Stimulated activated CD8-positive, alpha-beta memory T cell treated with anti-CD3 and anti-CD28 coated beads, Interleukin-12 subunit alpha, Interleukin-12 subunit beta, amount 100 ng/mL, for 24 hours (primary cell): ENCODE measurements around the gene FOXP3.

Source experiments
- DNase-seq: peaks from one replicate; pipeline ENCODE4 v3.0.0-alpha.2; 2020; ENCODE audit errors: extremely low read depth

The FOXP3 gene

DNA sequence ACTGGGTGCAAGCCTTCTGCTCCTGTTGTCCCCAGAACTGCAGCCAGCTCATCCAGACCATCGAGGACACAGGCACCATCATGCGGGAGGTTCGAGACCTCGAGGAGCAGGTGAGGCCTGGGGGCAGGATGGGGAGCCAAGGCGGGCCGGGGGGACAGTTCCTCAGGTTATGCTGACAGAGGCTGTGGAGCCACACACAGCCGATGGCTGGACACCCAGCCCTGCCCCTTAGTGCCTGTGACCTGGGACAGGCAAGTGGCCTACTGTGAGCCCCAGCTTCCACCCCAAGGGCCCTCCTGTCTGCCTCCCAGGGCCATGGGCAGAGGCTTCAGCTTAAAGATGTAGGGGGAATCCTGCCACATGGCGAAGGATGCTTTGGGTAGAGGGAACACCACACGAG, 14.9 kb downstream of the FOXP3 start:
- DNase-seq = no peak

DNA sequence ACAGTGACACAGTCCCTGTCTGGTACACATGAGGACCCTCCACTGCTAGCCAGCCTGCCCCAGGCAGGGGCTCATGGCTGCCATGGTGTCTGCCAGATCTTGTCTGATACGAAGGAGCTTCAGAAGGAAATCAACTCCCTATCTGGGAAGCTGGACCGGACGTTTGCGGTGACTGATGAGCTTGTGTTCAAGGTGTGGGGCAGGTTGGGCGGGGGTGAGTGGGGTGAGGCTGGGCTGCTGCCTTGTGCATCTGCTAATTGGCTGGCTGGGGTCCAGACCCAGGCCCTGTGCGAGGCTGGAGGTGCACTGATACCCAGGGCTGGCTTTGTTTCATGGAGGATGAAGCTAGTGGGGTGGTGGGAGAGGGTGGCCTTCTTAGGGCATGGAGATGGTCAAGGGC, 15.4 kb downstream of the FOXP3 start:
- no peak for DNase-seq

GRCh38 chrX:49247916-49248811, 16.3 kb downstream of the FOXP3 start:
- no peak for DNase-seq

GRCh38 chrX:49247346-49247745, 17.2 kb downstream of the FOXP3 start:
- no peak for DNase-seq

GRCh38 chrX:49246541-49246940, 18.0 kb downstream of the FOXP3 start:
- DNase-seq = no peak

DNA sequence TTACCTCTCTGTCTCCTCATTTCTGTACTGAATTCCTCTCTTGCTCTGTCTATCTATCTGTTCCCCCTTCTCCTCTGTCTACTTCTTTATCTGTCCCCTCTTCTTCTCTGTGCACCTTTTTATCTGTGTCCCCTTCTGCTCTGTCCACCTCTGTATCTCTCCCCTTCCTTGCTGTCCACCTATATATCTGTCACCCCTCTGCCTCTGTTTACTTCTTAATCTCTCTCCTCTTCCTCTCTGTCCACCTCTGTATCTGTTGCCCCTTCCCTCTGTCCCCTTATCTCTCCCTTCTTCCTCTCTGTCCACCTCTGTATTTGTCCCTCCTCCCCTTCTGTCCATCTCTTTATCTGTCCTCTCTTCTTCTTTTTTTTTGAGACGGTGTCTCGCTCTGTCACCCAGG, 20.3 kb downstream of the FOXP3 start:
- no peak for DNase-seq

- DNase-seq = no peak
Measured at GRCh38 chrX:49243166-49243565, 21.3 kb downstream of the FOXP3 start.

- no peak for DNase-seq
Measured at GRCh38 chrX:49242545-49243066, 21.9 kb downstream of the FOXP3 start.

DNA sequence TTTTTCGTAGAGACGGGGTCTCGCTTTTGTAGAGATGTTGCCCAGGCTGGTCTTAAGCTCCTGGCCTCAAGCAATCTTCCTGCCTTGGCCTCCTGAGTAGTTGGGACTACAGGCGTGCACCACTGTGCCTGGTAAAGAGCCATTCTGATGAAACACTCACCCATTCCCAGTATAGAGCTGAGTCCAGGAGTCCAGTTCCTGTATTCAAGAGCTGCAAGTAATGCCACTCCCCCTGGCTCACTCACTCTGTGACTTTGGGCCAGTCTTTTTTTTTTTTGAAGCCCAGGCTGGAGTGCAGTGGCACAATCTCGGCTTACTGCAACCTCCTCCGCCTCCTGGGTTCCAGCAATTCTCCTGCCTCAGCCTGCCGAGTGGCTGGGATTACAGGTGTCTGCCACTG, 25.8 kb downstream of the FOXP3 start:
- DNase-seq = no peak

DNA sequence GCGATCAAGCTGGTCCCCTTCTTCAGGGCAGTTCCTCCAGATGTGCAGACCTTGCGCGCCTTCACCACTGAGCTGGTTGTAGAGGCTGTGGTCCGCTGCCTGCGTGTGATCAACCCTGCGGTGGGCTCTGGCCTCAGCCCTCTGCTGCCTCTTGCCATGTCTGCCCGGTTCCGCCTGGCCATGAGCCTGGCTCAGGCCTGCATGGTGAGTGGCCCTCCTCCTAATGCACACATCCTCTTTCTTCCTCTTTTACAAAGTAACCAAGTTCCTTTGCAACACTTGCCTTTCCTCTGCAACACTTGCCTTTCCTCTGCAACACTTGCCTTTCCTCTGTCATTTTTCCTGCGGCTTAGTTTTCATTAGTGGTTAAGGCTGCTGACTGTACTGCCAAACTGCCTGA, 27.4 kb downstream of the FOXP3 start:
- DNase-seq = no peak

DNA sequence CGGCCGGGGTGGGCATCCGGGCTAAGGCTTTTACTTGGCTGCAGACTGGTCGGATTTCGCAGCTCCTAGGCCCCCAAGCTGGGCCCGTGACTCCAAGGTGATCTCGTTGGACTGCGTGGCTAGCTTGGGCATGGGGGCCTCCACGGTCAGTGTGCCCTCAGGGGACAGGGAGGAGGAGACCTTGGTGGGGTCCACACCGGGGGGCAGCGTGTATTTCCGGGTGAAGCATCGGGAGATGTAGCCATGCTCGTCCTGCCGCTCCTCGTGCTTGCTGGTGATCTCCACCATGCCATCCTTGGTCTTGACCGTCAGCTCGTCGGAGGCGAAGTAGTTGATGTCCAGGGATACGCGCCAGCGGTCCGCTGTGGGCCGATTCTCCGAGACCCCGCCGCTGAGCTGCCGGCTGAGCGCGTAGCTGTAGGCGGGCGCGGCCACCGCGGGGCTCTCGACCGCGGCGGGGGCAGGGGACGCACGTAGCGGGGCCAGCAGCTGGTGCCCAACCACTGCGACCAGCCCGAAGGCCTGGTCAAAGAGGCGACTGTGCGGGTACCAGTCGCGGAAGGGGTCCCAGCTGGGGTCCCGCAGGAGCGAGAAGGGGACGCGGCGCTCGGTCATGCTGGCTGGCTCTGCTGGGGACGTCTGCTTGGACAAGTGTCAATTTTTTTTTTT, 30.5 kb downstream of the FOXP3 start:
- no peak for DNase-seq

GRCh38 chrX:49233176-49233575, 31.3 kb downstream of the FOXP3 start, which contains the start of gene CACNA1F:
CACNA1F (minus strand) TSS chrX:49233340; CDS start chrX:49233309, 31 bp downstream.
- DNase-seq = no peak

DNA sequence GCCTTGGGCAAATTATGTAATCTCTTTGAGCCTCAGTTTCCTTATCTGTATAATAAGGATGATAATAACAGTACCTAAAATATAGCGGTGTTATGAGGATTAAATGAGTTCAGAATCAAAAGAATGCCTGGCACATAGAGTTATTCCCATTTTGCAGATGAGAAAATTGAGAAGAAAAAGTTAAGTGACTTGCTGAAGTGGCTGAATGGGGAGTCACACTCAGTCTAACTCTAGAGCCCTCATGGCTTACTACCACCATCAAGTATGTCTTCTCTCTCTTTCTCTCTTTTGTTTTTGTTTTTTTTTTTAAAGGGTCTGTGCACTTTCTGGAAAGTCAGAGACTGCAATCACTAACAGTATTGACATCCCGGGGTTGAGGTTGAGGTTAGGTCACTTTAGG, 32.0 kb downstream of the FOXP3 start:
- no peak for DNase-seq

DNA sequence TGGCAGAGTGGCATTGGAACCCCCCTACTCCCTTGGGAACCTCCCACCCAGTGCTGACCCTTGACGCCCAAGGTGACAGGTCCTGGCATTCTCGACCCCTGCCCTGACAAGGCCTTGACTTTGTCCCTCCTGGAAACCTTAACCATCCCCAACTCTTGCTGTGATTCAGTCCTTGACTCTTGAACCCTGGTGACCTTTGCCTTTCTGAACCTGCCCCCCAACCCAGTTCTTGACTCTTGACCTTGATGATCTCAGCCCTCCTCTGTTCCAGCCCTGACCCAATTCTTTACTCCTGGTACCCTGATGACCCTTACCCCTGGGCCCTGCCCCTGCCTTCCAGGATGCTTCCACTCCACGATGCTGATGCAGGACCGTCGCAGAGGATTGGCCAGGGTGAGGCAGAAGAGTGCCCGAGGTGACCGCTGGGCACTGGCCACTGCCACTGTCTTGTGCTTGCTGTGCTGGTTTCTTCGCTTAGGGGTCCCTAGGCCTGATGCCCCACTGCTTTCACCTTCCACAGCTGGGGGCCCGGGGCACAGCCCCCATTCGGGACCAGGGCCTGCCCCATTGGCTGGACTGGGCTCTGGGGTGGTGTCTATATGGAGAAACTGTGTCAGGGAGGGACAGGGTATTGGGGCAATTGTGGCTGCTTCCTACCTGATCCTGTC, 33.0 kb downstream of the FOXP3 start:
- no peak for DNase-seq

- DNase-seq = peak; percentile 28
Measured at GRCh38 chrX:49230500-49231232, 33.8 kb downstream of the FOXP3 start.

DNA sequence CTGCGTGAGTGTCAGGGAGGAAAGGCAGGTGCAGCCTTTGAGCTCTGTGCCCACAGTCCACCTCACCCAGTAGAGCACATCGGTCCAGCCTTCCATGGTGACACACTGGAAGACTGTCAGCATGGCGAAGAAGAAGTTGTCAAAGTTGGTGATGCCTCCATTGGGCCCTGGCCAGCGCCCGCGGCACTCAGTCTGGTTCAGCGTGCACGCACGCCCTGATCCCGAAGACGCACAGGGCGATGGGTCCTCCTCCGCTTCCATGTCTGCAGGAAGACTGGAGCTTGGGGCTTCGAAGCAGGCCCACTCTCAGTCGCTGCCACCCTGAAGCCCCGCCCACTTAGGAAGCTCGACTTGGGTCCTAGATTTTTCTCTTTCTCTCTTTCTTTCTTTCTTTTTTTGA, 36.3 kb downstream of the FOXP3 start:
- DNase-seq = no peak

GRCh38 chrX:49227726-49228125, 36.8 kb downstream of the FOXP3 start:
- no peak for DNase-seq

GRCh38 chrX:49226946-49227345, 37.6 kb downstream of the FOXP3 start:
- DNase-seq = no peak

DNA sequence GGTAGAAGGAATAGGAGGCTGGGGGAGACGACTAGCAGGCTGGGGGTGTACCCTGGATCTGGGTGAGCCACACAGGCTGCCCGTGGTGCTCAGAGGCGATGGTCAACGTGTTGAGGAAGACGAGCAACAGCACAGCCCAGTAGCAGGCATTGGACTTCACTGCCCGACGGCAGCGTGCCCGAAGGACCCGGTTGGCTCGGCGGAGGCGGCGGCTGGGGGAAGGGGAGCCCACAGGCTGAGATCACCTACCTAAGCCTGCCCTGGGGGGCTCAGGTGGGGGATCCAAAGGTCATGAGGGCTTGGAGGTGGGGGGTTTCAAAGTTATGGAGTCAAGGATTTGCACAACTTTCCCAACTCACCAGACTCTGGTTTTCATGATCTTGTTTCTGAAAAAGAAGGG, 38.7 kb downstream of the FOXP3 start:
- no peak for DNase-seq

DNA sequence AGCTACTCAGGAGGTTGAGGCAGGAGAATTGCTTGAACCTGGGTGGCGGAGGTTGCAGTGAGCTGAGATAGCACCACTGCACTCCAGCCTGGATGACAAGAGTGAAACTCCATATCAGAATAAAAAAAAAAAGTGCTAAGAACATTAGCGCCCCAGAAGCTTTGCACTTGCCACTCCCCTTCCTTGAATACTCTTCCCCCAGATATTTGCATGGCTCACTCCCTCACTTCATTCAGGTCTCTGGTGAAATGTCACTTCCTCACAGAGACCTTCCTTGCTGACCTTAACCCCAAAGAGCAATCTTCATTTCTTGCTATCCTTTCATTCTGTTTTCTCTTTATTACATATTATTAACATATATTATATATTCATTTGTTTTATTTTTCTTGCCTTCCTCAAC, 42.6 kb downstream of the FOXP3 start:
- DNase-seq = no peak

- DNase-seq = no peak
Measured at GRCh38 chrX:49220100-49220499, 44.4 kb downstream of the FOXP3 start.
